ENCODE measurements around the gene KRT13.

Gene KRT13

GRCh38 chr17:41538565-41538991, 33.2 kb upstream of the KRT13 start:
- FAIRE-seq, result no peak
- no peak for DNase-seq (ENCODE audit: insufficient read length, low spot score)

GRCh38 chr17:41537990-41538389, 32.6 kb upstream of the KRT13 start:
- no peak for FAIRE-seq
- no peak for DNase-seq (ENCODE audit: insufficient read length, low spot score)

- no peak for FAIRE-seq
- no peak for DNase-seq (ENCODE audit: insufficient read length, low spot score)
Measured at GRCh38 chr17:41537614-41537954, 32.2 kb upstream of the KRT13 start.

GRCh38 chr17:41536741-41537613, 31.6 kb upstream of the KRT13 start:
- no peak for FAIRE-seq
- no peak for DNase-seq (ENCODE audit: insufficient read length, low spot score)

- DNase-seq (ENCODE audit: insufficient read length, low spot score), result no peak
- no peak for FAIRE-seq
Measured at GRCh38 chr17:41535764-41536481, 30.5 kb upstream of the KRT13 start.

GRCh38 chr17:41534899-41535546, 29.6 kb upstream of the KRT13 start:
- FAIRE-seq (no peak), DNase-seq (ENCODE audit: insufficient read length, low spot score) (no peak)

- FAIRE-seq, result no peak
- DNase-seq (ENCODE audit: insufficient read length, low spot score), result no peak
Measured at GRCh38 chr17:41533613-41534012, 28.2 kb upstream of the KRT13 start.

- no peak for DNase-seq (ENCODE audit: insufficient read length, low spot score)
- no peak for FAIRE-seq
Measured at GRCh38 chr17:41532947-41533570, 27.6 kb upstream of the KRT13 start.

GRCh38 chr17:41531993-41532392, 26.6 kb upstream of the KRT13 start:
- FAIRE-seq, result no peak
- no peak for DNase-seq (ENCODE audit: insufficient read length, low spot score)

GRCh38 chr17:41530062-41531048, 24.9 kb upstream of the KRT13 start:
- FAIRE-seq (no peak), DNase-seq (ENCODE audit: insufficient read length, low spot score) (no peak)

GRCh38 chr17:41529491-41529915, 24.1 kb upstream of the KRT13 start:
- no peak for DNase-seq (ENCODE audit: insufficient read length, low spot score)
- no peak for FAIRE-seq

- FAIRE-seq (no peak), DNase-seq (ENCODE audit: insufficient read length, low spot score) (no peak)
Measured at GRCh38 chr17:41528959-41529353, 23.5 kb upstream of the KRT13 start.

- no peak for DNase-seq (ENCODE audit: insufficient read length, low spot score)
- FAIRE-seq, result no peak
Measured at GRCh38 chr17:41527063-41528023, 21.9 kb upstream of the KRT13 start.

- FAIRE-seq (no peak), DNase-seq (ENCODE audit: insufficient read length, low spot score) (no peak)
Measured at GRCh38 chr17:41524261-41524660, 18.8 kb upstream of the KRT13 start.

GRCh38 chr17:41523787-41524186, 18.4 kb upstream of the KRT13 start:
- no peak for FAIRE-seq
- DNase-seq (ENCODE audit: insufficient read length, low spot score), result no peak

GRCh38 chr17:41523225-41523593, 17.8 kb upstream of the KRT13 start:
- no peak for FAIRE-seq

GRCh38 chr17:41522301-41523224, 17.2 kb upstream of the KRT13 start:
- DNase-seq (ENCODE audit: insufficient read length, low spot score) (no peak), FAIRE-seq (no peak)

More at GRCh38 chr17:41523225-41523593, 17.8 kb upstream of the KRT13 start:
- DNase-seq (ENCODE audit: insufficient read length, low spot score), result no peak

Data from GM19239 (cell line).